Endodermal cell (in vitro differentiated cells): ENCODE data around the gene CCDC28B. TPM values are rescaled to one million over a fixed set of nuclear protein-coding genes. Genes with fewer than 3 reads are reported as not detected.

Experiments
- DNase-seq: peaks from one replicate; pipeline ENCODE4 v3.0.0-alpha.2; 2017
- H3K27ac ChIP-seq: 2 replicates; pipeline ENCODE4 v1.5.1; 2013; ENCODE audit warnings: mild to moderate bottlenecking, low read depth, low read length, moderate library complexity
- H3K27me3 ChIP-seq: 2 replicates; pipeline ENCODE4 v1.6.1; 2013; ENCODE audit warnings: mild to moderate bottlenecking, low read length, moderate library complexity; ENCODE audit not compliant: insufficient read depth, control insufficient read depth, poor library complexity, severe bottlenecking
- H3K36me3 ChIP-seq: 2 replicates; pipeline ENCODE4 v1.7.0; 2013; ENCODE audit warnings: mild to moderate bottlenecking, low read length, moderate library complexity; ENCODE audit not compliant: control insufficient read depth, insufficient read depth
- H3K4me1 ChIP-seq: one replicate; pipeline ENCODE4 v1.7.0; 2013; ENCODE audit warnings: low read length; ENCODE audit not compliant: control insufficient read depth, insufficient read depth
- H3K4me3 ChIP-seq: 2 replicates; pipeline ENCODE4 v1.5.1; 2013; ENCODE audit warnings: mild to moderate bottlenecking, low read length, moderate library complexity
- H3K9ac ChIP-seq: 2 replicates; pipeline ENCODE4 v1.6.1; 2013; ENCODE audit warnings: mild to moderate bottlenecking, low read length, moderate library complexity; ENCODE audit not compliant: poor library complexity, severe bottlenecking; ENCODE audit errors: extremely low read depth
- H3K9me3 ChIP-seq: 2 replicates; pipeline ENCODE4 v1.6.1; 2013; ENCODE audit warnings: mild to moderate bottlenecking, low read length, moderate library complexity; ENCODE audit not compliant: control insufficient read depth
- H3K27ac Mint-ChIP-seq: 2 replicates; pipeline ENCODE4 v1.8.0; 2020; ENCODE audit warnings: mixed read lengths
- H3K27me3 Mint-ChIP-seq: 2 replicates; pipeline ENCODE4 v1.8.0; 2021; ENCODE audit warnings: mild to moderate bottlenecking, mixed read lengths; ENCODE audit not compliant: insufficient read depth
- H3K36me3 Mint-ChIP-seq: 2 replicates; pipeline ENCODE4 v1.8.0; 2020; ENCODE audit warnings: low read depth, mixed read lengths
- H3K4me1 Mint-ChIP-seq: 2 replicates; pipeline ENCODE4 v1.8.0; 2020; ENCODE audit warnings: mixed read lengths
- H3K4me3 Mint-ChIP-seq: 2 replicates; pipeline ENCODE4 v1.8.0; 2020; ENCODE audit warnings: mild to moderate bottlenecking, moderate library complexity, mixed read lengths
- H3K9me3 Mint-ChIP-seq: 2 replicates; pipeline ENCODE4 v1.8.0; 2020; ENCODE audit warnings: mild to moderate bottlenecking, mixed read lengths
- CTCF ChIP-seq: fragments of 200-600 bp; sonication (generic); conservative IDR thresholded peaks from 2 replicates; pipeline ENCODE4 v1.5.0; 2021; ENCODE audit warnings: antibody characterized with exemption, mild to moderate bottlenecking
- WGBS, 2 experiments: methylation state at CpG; one replicate each; pipeline versions ENCODE4 v1.1.5 to v1.1.7; 2013; ENCODE audit warnings: missing lambda C conversion rate in 2 of 2, mixed read lengths in 1 of 2; ENCODE audit not compliant: insufficient coverage in 1 of 2, insufficient read length in 1 of 2; 5-methylcytosine and 5-hydroxymethylcytosine counted together
- total RNA-seq, 2 donors: library from RNA; stranded (reverse); fragmentation: NEBNext Ultra II Directional in 1 of 2; extraction: Animal tissue kit (Norgen Biotek cat#: 25700) in 1 of 2; gene quantifications; 2 replicates in 1 of 2; 3 replicates in 1 of 2; pipeline ENCODE4 v1.2.1, GENCODE V29; 2021

The CCDC28B gene
- total RNA-seq, 2 donors from 2014 or later: 9.2 to 11.1 TPM

GRCh38 chr1:32181563-32181962 lies 18.8 kb upstream of the CCDC28B start:
- Histone ChIP-seq H3K36me3 (peaks cover 51% of the 10 kb centered on the region), H3K4me3 (peak overlapping the region; percentile 94), H3K9me3 (no peaks in the 10 kb centered on the region), H3K27ac (no peak overlapping the region), H3K4me1 (no peaks in the 10 kb centered on the region), H3K9ac (no peak overlapping the region), H3K27me3 (no peaks in the 10 kb centered on the region)
- Mint-ChIP-seq H3K4me1 (peaks cover 29% of the 10 kb centered on the region), H3K36me3 (peaks cover 44% of the 10 kb centered on the region), H3K9me3 (no peaks in the 10 kb centered on the region), H3K4me3 (peak overlapping the region; percentile 83), H3K27ac (peak overlapping the region; percentile 22), H3K27me3 (no peaks in the 10 kb centered on the region)
- 95 to 98% methylated on average over 4 to 5 of the region's 5 CpGs for WGBS, 2 experiments
- no peak for TF ChIP-seq CTCF
- DNase-seq: no peak

GRCh38 chr1:32182060-32182459 lies 18.3 kb upstream of the CCDC28B start:
- TF ChIP-seq CTCF: no peak
- Mint-ChIP-seq H3K9me3 (no peaks in the 10 kb centered on the region), H3K4me3 (no peak overlapping the region), H3K27ac (no peak overlapping the region), H3K36me3 (peaks cover 44% of the 10 kb centered on the region), H3K4me1 (peaks cover 29% of the 10 kb centered on the region), H3K27me3 (no peaks in the 10 kb centered on the region)
- no peak overlapping the region for H3K27ac ChIP-seq
- H3K36me3 ChIP-seq: peaks cover 55% of the 10 kb centered on the region
- no peaks in the 10 kb centered on the region for H3K9me3 ChIP-seq
- no peak overlapping the region for H3K9ac ChIP-seq
- DNase-seq: no peak
- no peak overlapping the region for H3K4me3 ChIP-seq
- no peaks in the 10 kb centered on the region for H3K4me1 ChIP-seq
- 83 to 93% methylated on average over 3 to 6 of the region's 6 CpGs for WGBS, 2 experiments
- no peaks in the 10 kb centered on the region for H3K27me3 ChIP-seq

GRCh38 chr1:32184650-32185049 lies 15.7 kb upstream of the CCDC28B start:
- Histone ChIP-seq H3K27ac (no peak overlapping the region), H3K36me3 (peaks cover 81% of the 10 kb centered on the region), H3K9ac (no peak overlapping the region), H3K9me3 (no peaks in the 10 kb centered on the region), H3K4me3 (no peak overlapping the region), H3K27me3 (no peaks in the 10 kb centered on the region), H3K4me1 (no peaks in the 10 kb centered on the region)
- peaks cover 13% of the 10 kb centered on the region for H3K4me1 Mint-ChIP-seq
- no peak overlapping the region for H3K27ac Mint-ChIP-seq
- TF ChIP-seq CTCF: no peak
- H3K36me3 Mint-ChIP-seq: peaks cover 69% of the 10 kb centered on the region
- H3K9me3 Mint-ChIP-seq: no peaks in the 10 kb centered on the region
- DNase-seq: no peak
- no peaks in the 10 kb centered on the region for H3K27me3 Mint-ChIP-seq
- no peak overlapping the region for H3K4me3 Mint-ChIP-seq
